Measurements from ENCODE around the gene MYLK2.

GRCh38 chr20:31848088-31848999 lies 29.2 kb downstream of the MYLK2 start:
- TF ChIP-seq EP300 (IDR thresholded peaks at IDR 0.05; ENCODE audit: borderline replicate concordance in 1 of 2, control insufficient read depth in 1 of 2, low read depth in 2 of 2, low read length in 2 of 2) (no peak), SMC3 (IDR thresholded peaks at IDR 0.05; ENCODE audit: borderline replicate concordance, low read length) (no peak), STAT3 (IDR thresholded peaks at IDR 0.05; ENCODE audit: low read depth, low read length) (no peak), POLR2AphosphoS5 (IDR thresholded peaks at IDR 0.05; ENCODE audit: low read length) (no peak), ESRRA (IDR thresholded peaks at IDR 0.05; ENCODE audit: low read length) (no peak), CTCF (IDR thresholded peaks at IDR 0.05 in 2 of 3, conservative IDR thresholded peaks at IDR 0.05 in 1 of 3; ENCODE audit: control insufficient read depth in 2 of 3, extremely low read depth in 1 of 3, insufficient read depth in 1 of 3, low read depth in 3 of 3, low read length in 3 of 3) (no peak), MXI1 (IDR thresholded peaks at IDR 0.05; ENCODE audit: low read depth, low read length) (no peak), TAF1 (IDR thresholded peaks at IDR 0.05; ENCODE audit: borderline replicate concordance, low read depth, low read length) (no peak), BACH1 (IDR thresholded peaks at IDR 0.05; ENCODE audit: borderline replicate concordance) (no peak)
- TF ChIP-seq, protein P1, sequence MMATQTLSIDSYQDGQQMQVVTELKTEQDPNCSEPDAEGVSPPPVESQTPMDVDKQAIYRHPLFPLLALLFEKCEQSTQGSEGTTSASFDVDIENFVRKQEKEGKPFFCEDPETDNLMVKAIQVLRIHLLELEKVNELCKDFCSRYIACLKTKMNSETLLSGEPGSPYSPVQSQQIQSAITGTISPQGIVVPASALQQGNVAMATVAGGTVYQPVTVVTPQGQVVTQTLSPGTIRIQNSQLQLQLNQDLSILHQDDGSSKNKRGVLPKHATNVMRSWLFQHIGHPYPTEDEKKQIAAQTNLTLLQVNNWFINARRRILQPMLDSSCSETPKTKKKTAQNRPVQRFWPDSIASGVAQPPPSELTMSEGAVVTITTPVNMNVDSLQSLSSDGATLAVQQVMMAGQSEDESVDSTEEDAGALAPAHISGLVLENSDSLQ (IDR thresholded peaks at IDR 0.05) = no peak
- TF ChIP-seq, protein P2, sequence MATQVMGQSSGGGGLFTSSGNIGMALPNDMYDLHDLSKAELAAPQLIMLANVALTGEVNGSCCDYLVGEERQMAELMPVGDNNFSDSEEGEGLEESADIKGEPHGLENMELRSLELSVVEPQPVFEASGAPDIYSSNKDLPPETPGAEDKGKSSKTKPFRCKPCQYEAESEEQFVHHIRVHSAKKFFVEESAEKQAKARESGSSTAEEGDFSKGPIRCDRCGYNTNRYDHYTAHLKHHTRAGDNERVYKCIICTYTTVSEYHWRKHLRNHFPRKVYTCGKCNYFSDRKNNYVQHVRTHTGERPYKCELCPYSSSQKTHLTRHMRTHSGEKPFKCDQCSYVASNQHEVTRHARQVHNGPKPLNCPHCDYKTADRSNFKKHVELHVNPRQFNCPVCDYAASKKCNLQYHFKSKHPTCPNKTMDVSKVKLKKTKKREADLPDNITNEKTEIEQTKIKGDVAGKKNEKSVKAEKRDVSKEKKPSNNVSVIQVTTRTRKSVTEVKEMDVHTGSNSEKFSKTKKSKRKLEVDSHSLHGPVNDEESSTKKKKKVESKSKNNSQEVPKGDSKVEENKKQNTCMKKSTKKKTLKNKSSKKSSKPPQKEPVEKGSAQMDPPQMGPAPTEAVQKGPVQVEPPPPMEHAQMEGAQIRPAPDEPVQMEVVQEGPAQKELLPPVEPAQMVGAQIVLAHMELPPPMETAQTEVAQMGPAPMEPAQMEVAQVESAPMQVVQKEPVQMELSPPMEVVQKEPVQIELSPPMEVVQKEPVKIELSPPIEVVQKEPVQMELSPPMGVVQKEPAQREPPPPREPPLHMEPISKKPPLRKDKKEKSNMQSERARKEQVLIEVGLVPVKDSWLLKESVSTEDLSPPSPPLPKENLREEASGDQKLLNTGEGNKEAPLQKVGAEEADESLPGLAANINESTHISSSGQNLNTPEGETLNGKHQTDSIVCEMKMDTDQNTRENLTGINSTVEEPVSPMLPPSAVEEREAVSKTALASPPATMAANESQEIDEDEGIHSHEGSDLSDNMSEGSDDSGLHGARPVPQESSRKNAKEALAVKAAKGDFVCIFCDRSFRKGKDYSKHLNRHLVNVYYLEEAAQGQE (IDR thresholded peaks at IDR 0.05; ENCODE audit: low read depth, low read length) = no peak
- TF ChIP-seq, protein P3, sequence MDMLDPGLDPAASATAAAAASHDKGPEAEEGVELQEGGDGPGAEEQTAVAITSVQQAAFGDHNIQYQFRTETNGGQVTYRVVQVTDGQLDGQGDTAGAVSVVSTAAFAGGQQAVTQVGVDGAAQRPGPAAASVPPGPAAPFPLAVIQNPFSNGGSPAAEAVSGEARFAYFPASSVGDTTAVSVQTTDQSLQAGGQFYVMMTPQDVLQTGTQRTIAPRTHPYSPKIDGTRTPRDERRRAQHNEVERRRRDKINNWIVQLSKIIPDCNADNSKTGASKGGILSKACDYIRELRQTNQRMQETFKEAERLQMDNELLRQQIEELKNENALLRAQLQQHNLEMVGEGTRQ (IDR thresholded peaks at IDR 0.05; ENCODE audit: borderline replicate concordance, low read depth, low read length) = no peak
- TF ChIP-seq, protein P4, sequence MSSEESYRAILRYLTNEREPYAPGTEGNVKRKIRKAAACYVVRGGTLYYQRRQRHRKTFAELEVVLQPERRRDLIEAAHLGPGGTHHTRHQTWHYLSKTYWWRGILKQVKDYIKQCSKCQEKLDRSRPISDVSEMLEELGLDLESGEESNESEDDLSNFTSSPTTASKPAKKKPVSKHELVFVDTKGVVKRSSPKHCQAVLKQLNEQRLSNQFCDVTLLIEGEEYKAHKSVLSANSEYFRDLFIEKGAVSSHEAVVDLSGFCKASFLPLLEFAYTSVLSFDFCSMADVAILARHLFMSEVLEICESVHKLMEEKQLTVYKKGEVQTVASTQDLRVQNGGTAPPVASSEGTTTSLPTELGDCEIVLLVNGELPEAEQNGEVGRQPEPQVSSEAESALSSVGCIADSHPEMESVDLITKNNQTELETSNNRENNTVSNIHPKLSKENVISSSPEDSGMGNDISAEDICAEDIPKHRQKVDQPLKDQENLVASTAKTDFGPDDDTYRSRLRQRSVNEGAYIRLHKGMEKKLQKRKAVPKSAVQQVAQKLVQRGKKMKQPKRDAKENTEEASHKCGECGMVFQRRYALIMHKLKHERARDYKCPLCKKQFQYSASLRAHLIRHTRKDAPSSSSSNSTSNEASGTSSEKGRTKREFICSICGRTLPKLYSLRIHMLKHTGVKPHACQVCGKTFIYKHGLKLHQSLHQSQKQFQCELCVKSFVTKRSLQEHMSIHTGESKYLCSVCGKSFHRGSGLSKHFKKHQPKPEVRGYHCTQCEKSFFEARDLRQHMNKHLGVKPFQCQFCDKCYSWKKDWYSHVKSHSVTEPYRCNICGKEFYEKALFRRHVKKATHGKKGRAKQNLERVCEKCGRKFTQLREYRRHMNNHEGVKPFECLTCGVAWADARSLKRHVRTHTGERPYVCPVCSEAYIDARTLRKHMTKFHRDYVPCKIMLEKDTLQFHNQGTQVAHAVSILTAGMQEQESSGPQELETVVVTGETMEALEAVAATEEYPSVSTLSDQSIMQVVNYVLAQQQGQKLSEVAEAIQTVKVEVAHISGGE (CRISPR knock-in tag; IDR thresholded peaks at IDR 0.05) = no peak

All from GM12878 (cell line).